ENCODE results near the gene ME3.

Gene ME3

DNA sequence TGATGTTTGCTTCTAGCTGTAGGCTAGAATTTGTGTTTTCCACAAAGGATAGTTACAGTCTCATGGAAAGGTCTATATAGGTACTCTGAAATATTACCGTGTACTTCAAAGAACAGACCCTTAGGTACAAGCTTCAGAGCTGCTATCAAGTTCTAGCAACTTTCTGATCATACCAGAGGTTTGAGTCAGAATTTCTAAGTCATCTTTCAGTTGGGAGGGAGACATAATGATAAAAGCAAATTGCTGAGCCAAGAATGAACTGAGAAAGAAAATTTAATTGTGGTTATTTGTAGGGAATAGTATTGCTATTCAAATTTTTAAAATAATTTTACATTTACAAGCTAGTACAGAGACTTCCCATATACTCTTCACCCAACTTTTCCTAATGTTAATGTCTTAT, 19.9 kb upstream of the ME3 start:
- no peak for DNase-seq

DNA sequence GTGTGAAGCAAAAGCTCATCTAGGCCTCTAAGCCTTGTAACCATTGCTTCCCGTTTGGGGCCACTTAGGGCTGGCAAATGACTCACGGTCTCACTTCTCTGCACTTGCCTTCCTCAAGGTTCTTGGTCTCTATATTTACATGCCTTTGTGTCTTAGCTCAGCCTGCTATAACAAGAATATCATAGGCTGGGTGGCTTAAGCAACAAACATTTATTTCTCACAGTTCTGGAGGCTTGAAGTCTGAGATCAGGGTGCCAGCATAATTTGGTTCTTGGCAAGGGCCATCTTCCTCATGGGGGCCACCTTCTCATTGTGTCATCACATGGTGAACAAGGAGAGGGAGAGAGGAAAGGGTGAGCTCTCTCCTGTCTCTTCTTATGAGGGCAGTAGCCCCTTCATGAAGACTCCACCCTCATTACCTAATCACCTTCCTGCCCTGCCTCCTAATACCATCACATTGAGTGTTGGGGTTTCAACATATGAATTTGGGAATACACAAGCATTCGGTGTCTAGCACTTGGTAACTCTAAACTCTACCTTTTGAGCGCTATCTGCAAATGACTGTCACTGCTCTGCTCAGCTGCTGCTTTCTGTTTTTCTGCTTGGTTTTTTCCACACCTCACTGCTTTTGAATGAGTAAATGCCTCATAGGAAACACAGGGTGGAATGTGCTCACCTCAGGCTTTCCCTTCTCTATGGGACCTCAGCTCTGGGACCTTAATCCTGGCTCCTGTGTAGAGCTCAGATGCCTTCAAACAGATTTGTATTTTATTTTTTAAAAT, 16.2 kb upstream of the ME3 start:
- peak; percentile 64 for DNase-seq

DNA sequence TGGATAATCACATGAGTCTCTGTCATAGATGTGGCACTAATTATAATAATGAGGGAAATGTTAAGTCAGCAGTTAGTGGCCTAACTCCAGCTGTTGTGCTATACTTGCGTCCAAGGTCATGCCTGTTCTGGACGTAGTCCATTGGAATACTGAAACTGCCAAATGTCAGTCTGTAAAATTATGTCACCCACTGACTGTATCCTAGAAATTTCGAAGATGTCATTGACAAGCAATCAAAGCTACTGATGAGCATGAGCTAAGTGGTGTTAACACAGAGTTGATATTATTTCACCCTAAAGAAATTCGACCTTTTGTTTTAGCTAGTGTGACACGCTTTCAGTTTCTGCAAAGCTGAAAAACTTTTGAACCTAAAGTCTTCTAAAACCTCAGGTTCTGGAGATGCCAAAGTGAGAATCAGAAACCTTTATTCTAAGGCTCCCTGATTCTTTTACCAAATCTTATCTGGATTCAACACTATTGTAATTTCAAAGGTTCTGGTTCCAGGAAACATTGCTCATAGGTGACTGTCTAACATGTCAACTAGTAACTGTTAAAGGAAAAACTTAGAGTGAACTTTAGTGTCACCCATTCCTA, 14.9 kb upstream of the ME3 start:
- DNase-seq = peak; percentile 11

DNA sequence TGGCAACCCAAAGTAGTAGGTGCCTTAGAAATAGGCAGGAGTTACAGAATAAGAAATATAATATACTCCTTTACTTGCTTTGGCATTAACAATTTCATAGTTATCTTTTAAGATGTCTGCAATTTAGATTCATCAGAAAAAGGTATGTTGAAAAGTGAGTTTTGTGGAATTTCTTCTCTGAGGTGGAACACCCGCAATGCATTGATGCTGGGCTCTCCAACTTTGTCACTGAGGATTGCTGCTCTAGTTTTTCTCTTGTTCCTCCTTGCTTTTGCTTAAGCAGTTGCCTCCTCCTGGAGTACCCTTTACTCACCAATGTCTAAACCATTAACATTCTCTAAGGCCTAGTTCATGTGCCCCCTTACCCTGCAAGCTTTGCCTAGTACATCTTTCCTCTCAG, 14.1 kb upstream of the ME3 start:
- no peak for DNase-seq

DNA sequence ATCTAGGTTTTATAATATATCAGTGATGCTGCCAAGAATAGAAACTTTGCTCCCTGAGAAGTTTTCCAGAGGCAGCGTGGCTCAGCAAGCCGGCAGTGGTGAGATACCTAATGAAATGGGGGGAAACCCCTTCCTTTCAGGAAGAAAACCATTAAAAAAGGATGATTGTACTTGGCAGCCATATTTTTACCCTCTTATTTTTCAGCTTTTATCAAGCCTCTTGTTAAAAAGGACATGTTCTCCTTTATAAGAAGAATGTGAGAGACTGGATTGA, 9.0 kb upstream of the ME3 start:
- no peak for DNase-seq

DNA sequence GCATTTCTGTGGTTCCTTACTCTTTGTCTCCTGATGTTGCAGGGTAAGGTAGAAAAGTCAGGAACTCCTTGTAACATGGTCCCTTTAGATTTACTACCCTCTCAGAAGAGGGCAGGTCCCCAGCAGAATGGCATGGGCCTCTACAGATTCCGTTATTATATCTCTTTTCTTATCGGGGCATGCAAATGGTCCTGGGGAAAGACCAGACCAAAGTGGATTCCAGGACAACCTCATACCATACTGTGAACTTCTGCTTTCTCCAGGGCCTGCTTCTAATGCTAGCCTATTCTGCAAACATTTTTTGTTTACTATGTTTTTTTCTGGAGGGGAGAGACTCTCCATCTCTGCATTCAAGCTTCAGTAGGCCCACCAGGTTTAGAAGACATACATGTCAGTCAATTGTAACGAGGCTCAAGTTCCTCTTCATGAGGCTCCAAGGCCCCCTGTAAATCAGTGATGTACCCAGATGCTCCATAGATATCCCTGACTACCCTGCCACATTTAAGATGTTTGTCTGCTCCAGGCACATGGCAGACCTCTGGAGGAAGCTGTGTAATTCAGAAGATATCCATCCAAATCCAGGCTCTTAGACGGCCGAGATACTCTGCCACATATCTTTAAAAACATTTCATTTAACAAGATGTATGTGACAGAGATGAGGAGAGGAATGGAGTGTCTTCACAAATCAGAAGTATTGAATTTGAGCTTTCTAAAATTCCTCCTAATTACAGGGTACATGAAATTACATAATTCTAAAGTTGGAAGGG, 8.5 kb upstream of the ME3 start:
- DNase-seq = no peak

DNA sequence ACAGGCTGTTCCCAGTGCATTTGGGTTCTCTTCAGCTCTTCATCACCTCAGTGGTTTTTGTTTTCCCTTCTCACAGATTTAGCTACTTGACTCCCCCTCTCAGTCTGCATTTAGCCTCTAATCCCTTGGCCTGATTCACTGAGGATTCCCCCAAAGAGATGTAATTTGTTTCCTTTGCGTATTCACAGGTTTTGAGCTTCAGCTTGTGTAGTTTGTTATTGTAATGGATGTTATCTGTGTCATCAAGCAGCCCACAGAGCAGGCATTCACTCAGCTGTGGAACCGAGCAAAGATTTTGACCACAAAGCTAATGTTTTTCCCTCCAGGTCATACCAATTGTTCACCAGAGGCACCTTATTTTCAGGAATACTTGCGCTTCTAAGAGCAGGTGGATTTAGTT, 6.4 kb upstream of the ME3 start:
- no peak for DNase-seq

DNA sequence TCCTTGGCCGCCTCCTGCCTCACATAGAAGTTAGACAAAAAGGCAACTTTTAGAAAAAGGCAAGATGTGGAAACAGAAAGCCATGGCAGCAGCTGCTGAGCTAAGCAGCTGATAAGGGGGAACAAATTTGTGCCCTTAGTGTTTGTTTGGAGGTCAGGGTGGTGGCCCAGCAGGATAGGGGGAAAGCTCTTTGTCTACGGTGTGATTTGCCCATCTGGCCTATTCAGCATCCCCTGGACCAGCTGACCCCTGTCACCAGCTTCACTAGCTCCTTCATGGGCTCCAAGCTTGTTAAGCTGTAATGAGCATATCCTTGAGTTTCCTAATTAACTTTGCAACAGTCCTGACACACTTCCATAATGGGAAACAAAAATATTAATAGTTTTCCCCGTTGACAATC, 5.9 kb upstream of the ME3 start:
- DNase-seq = no peak

DNA sequence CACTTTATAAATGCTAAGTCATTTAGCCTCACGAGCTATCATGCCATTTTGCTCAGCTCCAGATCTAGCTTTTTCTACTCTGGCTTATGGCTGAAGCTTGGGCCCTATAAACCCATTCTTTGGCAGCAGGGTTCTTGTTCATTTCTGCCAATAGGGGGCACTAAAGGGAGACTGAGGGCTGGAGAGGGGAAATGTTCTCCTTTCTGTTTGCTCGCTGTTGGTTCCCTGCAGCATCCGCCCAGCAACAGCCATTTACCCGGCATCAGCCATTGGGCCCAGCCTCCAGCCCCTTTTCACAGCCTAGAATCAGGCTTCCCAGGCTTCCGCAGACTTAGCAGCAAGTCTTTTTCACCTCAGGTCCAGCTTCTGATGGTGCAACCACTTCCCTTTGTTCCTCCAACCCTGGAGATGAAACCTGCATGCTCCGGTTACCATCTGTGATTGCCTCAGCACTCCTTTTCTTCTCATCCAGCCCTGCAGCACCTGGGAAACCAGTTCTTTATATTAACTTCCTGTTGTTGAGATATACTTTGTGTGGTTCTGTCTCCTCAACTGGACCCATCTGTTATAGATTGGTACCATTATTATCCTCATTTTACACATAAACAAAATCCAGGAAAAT, 4.2 kb upstream of the ME3 start:
- peak; percentile 44 for DNase-seq

DNA sequence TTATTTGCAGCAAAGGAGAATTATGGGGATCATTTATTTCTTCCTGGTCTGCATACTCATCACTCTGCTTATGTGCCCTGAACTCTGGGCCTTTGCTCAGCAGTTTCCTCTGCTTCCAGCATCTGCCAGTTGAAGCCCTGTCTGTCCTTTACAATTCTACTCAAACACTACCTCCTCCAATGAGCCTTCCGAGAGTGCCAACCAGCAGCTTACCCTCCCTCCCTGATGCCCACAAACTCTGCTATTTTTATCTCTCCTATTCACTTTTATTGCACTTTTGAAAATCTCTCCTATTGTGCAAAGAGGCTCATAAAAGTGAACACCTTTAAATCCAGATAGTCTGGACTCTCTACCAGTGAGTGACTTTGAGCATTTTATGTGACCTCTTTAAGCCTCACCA, 3.6 kb upstream of the ME3 start:
- no peak for DNase-seq

DNA sequence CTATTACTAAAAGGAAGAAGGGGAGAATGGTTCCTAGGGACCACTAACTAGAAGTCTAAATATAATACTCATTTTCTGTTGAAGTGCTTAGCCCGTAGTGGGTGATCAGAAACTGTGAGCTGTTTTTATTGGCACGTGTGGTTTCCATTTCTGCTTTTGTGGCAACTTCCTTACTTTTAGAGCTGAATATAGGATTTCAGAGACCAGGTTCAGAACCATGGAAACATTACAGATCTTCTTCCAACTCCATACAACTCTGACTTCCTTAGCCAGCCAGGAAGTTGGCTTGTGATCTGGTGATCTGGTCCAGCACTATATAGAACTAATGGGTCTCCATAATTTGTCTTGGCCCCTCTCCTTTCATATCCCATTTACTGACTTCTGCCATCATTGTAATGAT, 2.6 kb upstream of the ME3 start:
- no peak for DNase-seq

DNA sequence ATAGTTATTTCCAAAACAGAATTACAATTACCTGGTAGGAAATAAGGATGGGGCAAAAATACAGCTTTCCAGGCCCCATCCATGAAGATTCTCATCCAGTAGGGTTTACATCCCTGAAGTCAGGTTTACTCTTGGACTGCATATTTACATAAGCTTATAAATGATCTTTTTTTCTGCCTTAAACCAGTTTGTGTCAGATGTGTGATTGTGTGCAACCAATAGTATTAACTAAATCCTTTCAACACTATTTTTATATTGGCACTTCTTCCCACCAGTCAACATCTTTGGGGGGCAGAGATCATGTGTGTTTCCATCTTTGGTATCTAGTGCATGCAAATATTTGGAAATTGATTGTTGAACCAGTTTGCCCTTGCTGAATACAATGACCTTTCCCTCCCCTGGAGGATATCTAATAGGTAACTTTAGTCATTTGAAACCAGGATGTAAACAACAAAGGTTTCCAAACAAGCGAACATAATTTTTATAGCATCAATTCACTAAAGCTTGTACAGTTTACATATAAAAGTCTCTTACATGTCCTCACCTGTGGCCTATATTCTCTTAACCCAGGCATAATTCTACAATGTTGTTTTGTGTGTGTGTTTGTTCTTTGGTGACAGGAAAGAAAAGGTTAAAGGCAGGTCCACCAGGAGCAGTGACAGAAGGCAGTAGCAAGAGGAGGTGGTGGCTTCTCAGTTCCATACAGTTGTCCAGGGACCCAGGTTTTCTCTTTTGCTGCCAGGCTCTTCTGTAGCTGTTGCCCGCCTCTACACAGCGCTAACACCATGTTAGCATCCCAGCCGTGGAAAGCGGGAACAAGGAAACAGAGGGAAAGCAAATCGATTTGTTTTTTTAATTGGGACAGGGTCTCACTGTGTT, 1.7 kb upstream of the ME3 start:
- no peak for DNase-seq

DNA sequence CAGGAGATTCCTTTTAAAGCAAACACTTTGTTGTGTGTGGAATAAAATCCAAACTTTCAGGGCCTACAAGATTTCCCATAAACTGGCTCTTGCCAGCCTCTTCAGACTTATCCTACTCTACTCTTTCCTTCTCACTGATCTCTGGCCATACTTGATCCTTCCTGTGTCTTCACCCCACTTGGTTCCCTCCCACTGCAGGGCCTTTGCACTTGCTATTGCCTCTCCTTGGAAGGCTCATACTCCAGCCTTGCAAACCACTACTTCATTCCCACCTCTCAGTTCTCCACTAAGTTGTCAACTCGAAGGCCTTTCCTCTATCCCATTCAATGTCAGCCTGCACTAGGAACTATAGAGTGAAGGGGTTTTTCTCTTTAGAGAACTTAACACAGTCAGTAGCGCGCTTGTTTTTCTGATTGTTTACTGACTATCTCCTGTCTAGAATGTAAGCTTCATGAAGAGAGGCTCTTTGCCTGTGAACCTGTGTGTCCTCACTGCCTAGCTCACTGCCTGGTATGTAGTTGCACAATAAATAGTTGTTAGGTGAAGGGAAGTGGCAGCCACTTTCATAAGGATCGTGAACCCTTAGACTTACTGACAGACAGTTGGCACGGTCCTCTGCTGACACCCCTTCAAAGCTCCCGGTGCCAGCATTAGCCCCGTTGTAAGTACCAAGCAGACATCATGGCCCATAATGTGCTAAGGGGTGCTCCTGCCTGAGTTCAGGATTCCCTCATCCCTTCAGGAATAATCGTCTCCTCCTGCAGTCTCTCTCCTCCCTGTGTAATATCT, 833 bp upstream of the ME3 start:
- no peak for DNase-seq

DNA sequence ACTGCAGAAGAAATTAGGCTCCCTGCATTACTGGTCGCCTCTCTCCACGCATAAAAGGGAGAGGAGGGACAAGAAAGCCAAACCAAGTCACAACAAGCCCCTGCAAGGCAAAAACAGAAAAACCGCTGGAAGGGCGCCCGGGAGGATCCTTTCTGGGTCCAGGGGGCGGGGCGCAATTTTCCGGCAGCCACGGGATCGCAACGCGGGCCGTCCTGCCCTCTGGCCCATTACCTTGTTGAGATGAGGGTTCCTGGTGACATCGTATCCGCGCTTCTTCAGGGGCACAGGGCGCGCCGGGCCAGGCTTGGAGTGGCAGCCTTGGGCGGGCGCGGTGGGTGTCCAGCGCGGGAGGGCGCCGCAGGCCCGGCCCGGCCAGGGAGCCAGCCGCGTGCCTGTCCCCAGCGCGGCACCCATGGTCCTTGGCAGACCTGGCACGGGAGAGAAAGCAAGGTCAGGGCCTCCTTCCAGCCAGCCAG, 847 bp downstream of the ME3 start:
- peak; percentile 17 for DNase-seq

DNA sequence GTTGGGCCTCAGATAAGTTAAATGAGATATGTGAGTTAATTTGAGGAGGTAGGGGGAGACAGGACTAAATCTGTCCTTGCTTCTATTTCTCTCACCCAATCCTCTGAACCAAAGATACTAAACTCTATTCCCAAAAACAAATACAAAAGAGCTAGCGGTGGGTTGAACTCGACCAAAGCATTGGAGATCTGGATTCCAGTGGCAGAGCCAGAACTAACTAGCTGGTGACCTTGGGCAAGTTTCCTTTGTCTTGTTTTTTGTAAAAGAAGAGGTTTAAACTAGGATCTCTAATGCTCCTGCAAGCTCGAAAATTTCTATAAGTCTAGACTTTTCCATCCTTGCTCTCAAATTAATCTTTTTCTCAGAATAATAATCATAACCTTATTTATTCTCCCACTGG, 1.5 kb downstream of the ME3 start:
- DNase-seq = no peak

DNA sequence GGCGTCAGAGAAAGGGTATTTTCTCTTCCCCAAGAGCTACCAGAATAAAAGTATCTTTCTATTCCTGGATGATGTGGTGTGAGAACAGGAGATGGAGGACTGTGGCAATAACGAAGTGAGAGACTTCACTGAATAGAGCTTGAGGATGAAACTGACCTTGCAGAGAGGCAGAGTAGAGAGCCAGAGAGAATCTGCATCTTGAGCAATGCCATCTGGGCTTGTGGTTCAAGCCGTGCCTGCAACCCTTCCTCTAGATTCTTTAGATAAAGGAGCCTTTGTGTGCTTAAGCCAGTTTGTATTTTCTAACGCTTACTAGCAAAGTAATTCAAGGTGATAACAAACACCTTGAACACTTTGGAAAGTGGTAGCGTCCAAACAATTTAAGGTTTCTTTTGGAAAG, 2.2 kb downstream of the ME3 start:
- DNase-seq = no peak

DNA sequence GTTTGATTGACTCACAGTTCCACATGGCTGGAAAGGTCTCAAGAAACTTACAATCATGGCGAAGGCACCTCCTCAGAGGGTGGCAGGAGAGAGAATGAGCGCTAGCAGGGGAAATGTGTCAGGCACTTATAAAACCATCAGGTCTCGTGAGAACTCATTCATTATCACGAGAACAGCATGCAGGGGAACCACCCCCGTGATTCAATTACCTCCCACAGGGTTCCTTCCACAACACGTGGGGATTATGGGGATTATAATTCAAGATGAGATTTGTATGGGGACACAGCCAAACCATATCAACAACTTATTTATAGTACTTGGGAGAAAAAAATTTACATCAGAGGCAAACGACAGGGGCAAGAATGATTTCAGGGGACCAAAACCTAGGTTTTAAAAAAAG, 3.0 kb downstream of the ME3 start:
- DNase-seq = no peak

DNA sequence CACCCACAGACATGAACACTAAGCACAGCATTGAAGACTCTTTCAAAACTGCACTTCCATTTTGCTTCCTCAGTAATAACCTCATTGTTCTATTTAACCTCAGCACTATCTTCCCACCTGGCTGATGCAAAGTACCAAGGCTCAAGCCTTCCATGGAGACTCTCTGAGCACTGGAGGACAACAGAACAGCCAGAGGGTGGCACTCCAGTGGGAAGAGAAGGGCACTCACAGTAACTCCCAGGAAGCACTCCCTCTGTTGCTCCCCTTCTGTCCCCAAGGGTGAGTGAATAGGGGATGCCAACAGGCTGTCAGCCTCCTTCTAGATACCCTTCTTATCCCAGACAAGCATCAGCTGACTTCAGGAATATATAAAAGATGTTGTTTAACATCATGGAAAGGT, 3.5 kb downstream of the ME3 start:
- DNase-seq = no peak

DNA sequence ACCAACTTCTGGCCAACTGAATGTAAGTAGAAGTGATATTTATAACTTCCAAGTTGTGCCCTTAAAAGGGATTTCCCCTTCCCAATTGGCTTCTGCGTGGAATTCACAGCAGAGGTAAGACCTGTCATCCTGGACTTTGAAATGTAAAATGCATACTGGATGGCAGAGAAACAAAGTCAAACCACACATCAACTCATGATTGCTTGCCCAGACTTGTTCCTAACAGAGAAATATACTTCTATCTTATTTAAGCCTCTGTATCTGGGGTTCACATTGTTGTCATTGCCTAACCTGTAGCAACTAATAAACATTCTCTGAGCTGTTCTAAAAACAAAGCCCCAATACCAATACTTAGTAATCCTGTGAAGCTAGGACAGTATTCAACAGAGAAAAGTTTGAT, 6.2 kb downstream of the ME3 start:
- DNase-seq = no peak

DNA sequence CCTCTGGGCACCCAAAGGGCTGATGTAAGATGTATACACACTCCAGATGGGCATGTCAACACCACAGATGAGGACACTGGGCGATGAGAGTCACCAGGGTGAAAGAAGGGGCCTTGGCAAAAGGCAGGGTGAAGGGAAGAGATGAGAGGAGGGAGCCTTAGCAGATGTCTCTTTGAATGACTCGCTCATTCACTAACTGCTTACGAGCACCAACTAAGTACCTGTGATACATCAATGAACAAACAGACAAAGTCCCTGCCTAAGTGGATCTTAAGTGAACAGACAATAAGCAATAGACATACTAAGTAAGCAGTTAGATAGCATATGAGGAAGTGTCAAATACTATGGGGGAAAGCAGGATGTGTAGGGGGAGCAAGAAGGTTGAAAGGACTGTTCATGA, 7.5 kb downstream of the ME3 start:
- no peak for DNase-seq

DNA sequence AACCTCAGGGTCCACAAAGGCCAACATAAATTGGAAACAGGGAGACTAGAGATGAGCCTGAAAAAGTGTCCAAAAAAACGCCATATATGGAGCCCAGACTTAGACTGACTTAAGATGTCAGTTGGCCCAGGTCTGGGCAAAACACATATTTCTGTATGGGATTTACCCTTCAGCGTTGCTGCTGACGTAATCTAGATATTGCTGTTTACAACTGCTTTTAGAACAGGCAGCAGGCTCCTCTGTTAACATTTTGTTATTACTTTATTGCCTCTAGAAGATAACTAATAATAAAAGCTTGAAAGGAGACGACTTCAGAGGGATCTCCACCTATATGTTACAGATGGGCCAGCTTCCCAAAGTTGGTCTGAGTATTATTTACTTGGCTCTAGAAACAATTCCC, 8.7 kb downstream of the ME3 start:
- DNase-seq = no peak

DNA sequence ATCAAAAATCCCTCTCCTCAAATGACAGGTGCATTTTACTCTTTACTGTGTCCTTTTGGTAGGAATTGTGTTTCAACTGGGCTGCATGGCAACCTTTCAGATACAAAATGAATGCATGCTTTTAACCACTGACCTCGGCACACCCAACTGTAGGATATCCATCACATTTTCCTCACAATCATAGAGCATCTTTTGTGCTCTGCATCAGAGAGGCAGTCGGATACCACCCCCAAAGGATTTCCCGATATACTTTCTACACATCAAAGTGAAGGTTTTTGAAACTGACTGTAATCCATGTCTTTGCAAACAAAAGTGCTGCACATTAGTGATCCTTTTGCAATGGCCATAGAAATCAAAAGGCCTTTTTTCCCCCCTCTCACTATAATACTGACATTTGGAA, 9.1 kb downstream of the ME3 start:
- no peak for DNase-seq

All from activated CD4-positive, alpha-beta T cell treated with anti-CD3 and anti-CD28 coated beads, Interleukin-10, Interleukin-2, amounts not matched to agents 100 ng/mL and 50 ng/mL, durations not matched to agents 16 hours and 8 hours (primary cell).